NCI-H128 (cell line): ENCODE data around the gene SHISAL2A.
"Not testable (repeated sequence)": the region's sequence is repeated elsewhere in the genome, so short reads cannot be mapped to it uniquely, and the experiment has no call there.

Experiments used
- DNase-seq: peaks from one replicate; lab custom pipeline; 2025; ENCODE audit not compliant: unreplicated experiment; lab: John Stamatoyannopoulos, UW

Gene SHISAL2A

DNA sequence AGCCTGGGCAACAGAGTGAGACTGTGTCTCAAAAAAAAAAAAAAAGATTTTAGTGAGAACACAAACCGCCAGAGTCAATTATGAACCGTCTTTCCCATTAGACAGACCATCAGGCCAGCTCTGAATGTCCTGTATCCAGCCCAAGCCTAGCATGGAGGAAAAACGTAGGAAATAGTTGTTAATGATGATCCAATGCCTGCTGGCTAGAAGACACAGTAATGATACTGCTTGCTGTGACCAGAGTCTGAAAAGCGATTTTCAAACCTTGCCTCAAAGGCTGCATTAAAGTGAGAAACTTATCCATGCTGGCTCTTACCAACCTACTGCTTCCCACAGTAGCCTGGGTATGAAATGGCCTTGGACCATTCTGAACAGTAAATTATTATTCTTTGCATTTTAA, 48.2 kb downstream of the SHISAL2A start:
- DNase-seq: no peak

DNA sequence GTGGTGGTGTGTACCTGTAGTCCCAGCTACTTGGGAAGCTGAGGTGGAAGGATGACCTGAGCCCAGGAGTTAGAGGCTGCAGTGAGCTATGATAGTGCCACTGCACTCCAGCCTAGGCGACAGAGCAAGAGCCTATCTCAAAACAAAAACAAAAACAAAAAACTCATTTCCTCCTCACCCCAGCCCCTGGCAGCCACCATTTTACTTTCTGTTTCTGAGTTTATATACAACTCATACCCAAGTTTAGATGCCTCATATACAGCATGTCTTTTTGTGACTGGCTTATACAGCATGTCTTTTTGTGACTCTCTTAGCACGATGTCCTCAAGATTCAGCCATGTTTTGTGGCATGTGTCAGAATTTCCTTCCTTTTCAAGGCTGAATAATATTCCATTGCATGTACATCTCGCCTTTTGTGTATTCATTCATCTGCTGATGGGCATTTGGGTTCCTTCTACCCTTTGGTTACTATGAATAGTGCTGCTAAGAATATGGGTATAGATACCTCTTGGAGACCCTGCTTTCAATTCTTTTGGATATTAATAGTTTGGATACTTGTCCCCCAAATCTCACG, 50.5 kb downstream of the SHISAL2A start:
- no peak for DNase-seq

DNA sequence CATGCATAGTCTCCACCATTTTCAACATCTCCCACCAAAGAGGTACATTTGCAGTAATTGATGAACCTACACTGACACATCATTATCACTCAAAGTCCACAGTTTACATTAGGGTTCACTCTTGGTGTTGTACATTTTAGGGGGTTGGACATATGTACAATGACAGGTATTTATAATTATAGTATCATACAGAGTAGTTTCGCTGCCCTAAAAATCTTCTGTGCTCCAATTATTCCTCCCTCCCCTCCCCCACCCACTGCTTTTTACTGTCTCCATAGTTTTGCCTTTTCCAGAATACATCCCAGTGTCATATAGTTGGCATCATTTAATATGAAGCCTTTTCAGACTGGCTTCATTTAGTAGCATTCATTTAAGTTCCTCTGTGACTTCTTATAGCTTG, 51.6 kb downstream of the SHISAL2A start:
- DNase-seq: no peak

DNA sequence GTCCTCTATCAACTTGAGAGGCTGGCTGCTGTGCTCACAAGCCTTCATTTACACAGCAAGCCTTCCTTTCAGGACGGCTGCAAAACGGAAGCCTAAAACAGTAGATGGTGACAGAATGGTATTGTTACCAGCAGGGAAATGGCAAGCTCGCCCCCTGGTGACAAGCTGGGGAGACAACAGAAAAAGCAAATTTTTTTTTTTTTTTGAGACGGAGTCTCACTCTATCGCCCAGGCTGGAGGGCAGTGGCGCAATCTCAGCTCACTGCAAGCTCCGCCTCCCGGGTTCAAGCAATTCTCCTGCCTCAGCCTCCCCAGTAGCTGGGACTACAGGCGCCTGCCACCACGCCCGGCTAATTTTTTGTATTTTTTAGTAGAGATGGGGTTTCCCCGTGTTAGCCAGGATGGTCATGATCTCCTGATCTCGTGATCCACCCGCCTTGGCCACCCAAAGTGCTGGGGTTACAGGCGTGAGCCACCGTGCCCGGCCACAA, 53.3 kb downstream of the SHISAL2A start:
- DNase-seq: peak; percentile 46

DNA sequence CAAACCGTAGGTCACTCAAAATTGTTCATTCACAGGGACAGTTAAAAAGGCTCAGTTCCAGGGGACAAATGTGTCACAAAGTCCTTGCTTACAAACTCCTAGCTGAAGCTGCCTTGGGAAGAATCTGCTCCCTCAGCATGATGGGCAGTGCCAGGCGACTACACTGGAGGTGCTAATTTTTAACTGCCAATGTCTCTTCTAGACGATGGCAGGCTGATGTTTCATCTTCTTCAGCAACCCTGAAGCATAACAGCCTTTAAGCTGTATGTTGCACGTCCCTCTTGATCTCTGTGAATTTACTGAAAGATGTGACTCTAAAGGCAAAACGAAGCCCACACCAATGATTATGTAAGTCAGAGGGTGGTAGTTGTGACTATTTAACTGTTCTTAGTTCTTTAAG, 53.9 kb downstream of the SHISAL2A start:
- no peak for DNase-seq

DNA sequence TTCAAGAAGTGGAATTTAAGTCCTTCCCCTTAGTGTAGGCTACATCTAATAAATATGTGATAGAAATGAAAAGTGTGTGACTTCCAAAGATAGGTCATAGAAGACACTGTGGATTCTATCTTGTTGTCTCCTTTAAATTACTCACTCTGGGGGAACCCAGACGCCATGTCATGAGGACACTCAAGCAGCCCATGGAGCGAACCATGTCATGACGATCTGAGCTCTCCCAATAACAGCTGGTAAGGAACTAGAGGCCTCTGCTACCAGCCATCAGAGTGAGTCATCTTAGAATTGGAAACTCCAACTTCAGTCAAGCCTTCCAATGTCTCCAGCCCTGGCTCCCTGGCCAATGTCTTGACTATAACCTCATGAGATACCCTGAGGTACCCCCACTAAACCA, 58.9 kb downstream of the SHISAL2A start:
- DNase-seq: no peak

DNA sequence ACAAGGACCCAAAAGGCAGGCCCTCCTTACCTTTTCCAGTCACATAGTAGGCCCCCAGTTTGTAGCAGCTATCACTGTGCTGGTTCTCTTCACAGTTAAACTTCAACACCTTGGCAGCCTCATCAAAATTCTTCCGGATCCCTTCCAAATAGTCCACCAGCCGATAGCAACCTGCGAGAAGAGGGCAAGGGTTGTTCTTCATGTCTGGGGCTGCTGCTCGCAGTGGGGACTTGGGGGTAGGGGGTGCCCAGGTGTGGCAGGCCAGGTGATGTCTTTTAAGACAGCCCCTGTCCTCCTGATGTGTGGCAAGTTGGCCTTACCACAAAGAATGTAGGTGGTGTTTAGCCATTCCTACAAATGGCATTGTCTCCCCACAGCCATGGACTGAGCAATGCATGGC, 59.7 kb downstream of the SHISAL2A start:
- DNase-seq: no peak

GRCh38 chr1:52693351-52693750, 60.4 kb downstream of the SHISAL2A start:
- not testable (repeated sequence) for DNase-seq

- DNase-seq: no peak
Measured at GRCh38 chr1:52693843-52694242, 60.9 kb downstream of the SHISAL2A start.

DNA sequence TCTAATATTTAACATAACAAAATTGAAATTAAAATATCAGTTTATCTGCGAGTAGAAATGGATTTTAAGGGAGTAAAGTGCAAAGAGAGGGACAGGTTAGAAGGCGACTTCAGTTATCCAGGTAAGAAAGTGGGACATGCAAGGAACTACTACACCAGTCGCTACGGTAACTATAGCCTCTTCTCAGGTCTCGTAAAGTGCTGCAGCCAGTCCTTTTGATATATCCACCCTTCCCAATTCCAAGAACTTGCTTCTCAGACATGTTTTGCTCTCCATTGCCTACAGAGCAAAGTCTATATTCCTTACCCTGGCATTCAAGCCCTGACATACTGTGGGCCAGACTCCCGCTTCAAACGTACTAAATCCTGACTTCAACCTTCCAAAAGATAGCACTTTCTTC, 62.7 kb downstream of the SHISAL2A start:
- no peak for DNase-seq

- DNase-seq: peak; percentile 65
Measured at GRCh38 chr1:52697795-52698674, 65.1 kb downstream of the SHISAL2A start, which contains the start of gene COA7. TSS of gene COA7 (minus strand) at chr1:52698347. CDS start at chr1:52698326, 21 bp downstream.

GRCh38 chr1:52702886-52703787, 70.2 kb downstream of the SHISAL2A start:
- peak; percentile 67 for DNase-seq

- DNase-seq: no peak
Measured at GRCh38 chr1:52706136-52706670, 73.2 kb downstream of the SHISAL2A start.
